Femur (tissue), 1 donor: ENCODE results near the gene TYR.
A peak's percentile ranks its signal among the peaks of the same experiment; 100 is the strongest.
"Not testable (repeated sequence)": the region's sequence is repeated elsewhere in the genome, so short reads cannot be mapped to it uniquely, and the experiment has no call there.

ENCODE experiments used
- DNase-seq: peaks from one replicate; pipeline ENCODE4 v3.0.0-alpha.2; 2017

The TYR gene

DNA sequence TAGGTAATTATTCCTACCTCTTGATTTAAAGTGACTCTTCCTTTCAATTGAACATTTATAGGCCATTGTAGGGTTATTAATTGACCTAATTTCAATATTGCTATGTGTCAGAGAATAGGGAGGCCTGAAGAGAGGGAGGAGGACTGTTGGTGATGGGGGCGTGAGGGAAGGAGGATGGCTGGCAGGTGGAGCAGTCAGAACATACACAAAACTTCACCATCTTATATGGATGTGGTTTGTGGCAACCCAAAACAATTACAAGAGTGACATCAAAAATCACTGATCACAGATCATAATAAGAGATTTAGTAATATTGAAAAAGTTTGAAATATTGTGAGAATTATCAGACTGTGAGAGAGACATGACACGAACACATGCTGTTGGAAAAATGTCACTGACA, 95.5 kb downstream of the TYR start:
- not testable (repeated sequence) for DNase-seq

DNA sequence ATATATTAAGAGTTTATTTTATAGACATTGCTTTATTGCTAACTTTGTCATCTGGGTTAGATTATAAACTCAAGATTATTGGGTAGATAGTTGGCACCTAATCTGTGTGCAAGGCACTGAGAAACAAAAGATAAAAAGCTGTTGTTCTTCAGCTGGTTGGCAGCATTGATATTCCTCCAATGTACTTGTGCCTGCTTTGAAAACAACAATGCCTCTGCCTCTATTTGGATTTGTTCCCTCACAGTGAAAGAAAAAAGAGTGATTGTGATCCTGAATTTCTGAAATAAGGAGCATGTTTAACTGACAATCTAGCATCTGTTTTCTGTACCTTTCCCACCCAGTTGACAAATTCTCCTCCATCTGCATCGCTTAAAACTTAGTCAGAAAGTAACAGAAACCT, 98.3 kb downstream of the TYR start:
- DNase-seq: no peak

DNA sequence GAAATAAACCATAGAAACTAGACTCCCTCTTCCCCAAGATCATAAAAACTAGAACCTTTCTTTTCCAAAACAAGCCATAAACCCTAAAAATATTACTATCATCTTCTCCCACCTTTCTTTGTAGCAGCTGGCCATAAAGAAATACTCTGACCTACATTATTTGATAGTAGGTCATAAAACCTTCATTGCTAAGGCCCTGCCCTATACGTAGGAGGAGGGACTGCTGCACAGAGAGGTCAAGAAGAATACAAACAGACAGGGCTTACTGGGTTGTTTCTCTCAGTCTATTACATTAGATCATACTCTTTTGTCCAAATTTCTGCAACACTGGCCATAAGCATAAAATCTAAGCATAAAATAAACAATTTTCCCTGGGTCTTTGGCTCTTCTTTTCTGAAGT, 101.5 kb downstream of the TYR start:
- DNase-seq: no peak

GRCh38 chr11:89281032-89281677, 103.5 kb downstream of the TYR start:
- not testable (repeated sequence) for DNase-seq

DNA sequence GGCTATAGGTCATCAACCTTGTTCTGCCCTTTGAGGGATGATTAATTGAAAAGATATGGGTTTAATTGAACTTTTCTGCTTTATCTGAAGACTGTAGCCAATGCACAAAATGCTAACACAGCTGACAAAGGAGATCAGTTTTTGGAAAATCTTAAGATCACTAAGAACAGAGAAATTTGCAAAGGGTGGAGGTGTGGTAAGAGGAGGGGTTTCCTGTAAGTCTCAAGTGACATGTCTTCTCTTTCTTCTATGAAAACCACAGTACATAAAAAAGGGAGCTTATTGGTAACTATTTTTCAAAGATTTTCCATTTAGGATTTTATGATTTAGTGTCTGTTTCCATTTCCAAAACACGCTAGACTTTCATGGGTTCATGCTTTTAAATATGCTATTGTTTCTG, 108.9 kb downstream of the TYR start:
- DNase-seq: not testable (repeated sequence)

- not testable (repeated sequence) for DNase-seq
Observed at GRCh38 chr11:89288004-89288403, 110.3 kb downstream of the TYR start.

DNA sequence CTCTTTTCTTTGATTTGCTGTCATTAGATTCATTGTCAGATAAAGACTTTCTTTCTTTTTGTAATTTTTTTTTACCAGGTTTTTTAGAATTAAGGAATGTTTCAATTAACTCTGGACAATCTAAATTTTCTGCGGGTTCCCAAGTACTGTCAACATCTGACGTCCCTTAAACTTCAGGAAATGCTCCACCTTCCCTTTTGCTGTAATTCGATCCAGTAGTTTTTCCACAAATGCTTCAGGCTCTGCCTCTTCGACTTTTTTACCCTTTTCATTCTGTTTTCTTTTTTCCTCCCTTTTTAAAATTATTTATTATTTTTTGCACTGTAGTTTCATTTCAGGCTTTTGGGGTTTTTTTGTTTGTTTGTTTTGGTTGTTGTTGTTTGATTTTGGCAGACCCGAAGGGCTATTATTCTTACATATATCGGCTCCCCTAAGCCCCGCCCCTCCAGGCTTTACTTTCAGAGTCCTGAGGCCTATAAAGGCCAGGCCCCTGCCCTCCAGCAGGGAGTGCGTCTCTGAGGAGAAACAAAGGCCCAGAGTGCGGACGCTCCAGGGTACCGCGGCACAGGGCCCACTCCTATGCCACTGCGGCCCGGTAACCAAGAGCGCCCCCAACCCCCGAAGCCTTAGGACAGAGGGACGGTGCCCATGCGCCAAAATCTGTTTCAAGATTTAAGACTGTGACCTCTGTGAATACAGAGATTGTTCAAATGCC, 116.4 kb downstream of the TYR start:
- peak; percentile 21 for DNase-seq

- DNase-seq: not testable (repeated sequence)
Observed at GRCh38 chr11:89295023-89295422, 117.3 kb downstream of the TYR start.

GRCh38 chr11:89303029-89303428, 125.4 kb downstream of the TYR start:
- not testable (repeated sequence) for DNase-seq

DNA sequence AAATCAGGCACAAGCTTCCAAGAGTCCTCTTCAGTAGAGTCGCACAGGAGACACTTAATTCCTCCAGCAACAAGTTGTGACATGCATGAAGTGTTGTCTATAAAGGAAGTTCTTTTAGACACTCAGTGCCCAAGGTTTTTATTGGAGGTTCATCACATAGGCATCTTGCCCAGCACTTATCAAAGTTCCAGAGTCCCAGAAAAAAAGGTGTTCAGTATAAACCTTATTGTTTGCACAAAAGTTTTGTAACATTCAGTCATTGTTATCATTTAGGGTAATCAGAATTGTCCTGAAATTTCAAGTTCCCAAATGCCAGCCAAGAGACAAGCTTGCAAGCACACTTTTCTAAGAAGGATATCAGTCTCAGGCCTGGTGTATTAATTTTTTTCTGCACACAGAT, 130.6 kb downstream of the TYR start:
- not testable (repeated sequence) for DNase-seq

GRCh38 chr11:89309321-89309985, 131.8 kb downstream of the TYR start:
- DNase-seq: not testable (repeated sequence)

DNA sequence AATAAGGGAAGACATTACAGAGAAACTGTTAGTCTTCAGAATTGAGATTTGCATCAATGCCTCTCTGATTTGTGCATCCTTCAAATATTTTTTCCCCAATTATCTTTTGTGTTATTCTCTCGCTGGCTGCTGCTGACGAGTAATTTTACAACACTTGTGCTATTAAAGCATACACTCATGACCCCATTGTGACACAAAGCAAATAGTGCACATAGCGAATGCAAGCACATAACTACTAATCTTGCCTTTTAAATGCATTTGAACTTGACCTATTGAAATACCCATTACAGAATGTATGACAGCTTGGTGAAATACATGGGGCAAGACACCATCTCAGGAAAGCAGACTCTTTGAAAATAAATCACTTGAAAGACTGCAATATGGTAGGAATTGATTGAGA, 132.9 kb downstream of the TYR start:
- DNase-seq: not testable (repeated sequence)

- DNase-seq: no peak
Observed at GRCh38 chr11:89321401-89321800, 143.7 kb downstream of the TYR start.

GRCh38 chr11:89327885-89328284, 150.2 kb downstream of the TYR start:
- DNase-seq: no peak

- not testable (repeated sequence) for DNase-seq
Observed at GRCh38 chr11:89331940-89332339, 154.3 kb downstream of the TYR start.

- DNase-seq: not testable (repeated sequence)
Observed at GRCh38 chr11:89333704-89334103, 156.0 kb downstream of the TYR start.

- DNase-seq: not testable (repeated sequence)
Observed at GRCh38 chr11:89337100-89337650, 159.5 kb downstream of the TYR start.

GRCh38 chr11:89338073-89338472, 160.4 kb downstream of the TYR start:
- not testable (repeated sequence) for DNase-seq

GRCh38 chr11:89340450-89340849, 162.8 kb downstream of the TYR start:
- DNase-seq: not testable (repeated sequence)

GRCh38 chr11:89342880-89343572, 165.4 kb downstream of the TYR start:
- not testable (repeated sequence) for DNase-seq
